PFSK-1 (cell line): ENCODE data around the gene BMF.

Experiments used
- POLR2AphosphoS5 ChIP-seq: IDR thresholded peaks from 2 replicates; pipeline ENCODE4 v1.6.1; 2012; ENCODE audit warnings: low read depth, mild to moderate bottlenecking, control low read depth, low read length, moderate library complexity
- SIN3A ChIP-seq: IDR thresholded peaks from 2 replicates; pipeline ENCODE4 v1.6.1; 2012; ENCODE audit warnings: mild to moderate bottlenecking, low read length, moderate library complexity, borderline replicate concordance; ENCODE audit not compliant: insufficient read depth
- TAF1 ChIP-seq: IDR thresholded peaks from 2 replicates; pipeline ENCODE4 v1.6.1; 2012; ENCODE audit warnings: low read length, control low read depth, borderline replicate concordance; ENCODE audit not compliant: insufficient read depth

- TF ChIP-seq SIN3A = no peak
- no peak for TF ChIP-seq TAF1
- TF ChIP-seq POLR2AphosphoS5 = no peak
These were observed 28.0 kb upstream of the BMF start for GRCh38 chr15:40136470-40137302.
